ENCODE data around the gene WDR27.

Gene WDR27

GRCh38 chr6:169701954-169702839 lies at the start of gene WDR27, which contains the start of gene C6orf120:
WDR27 (minus strand) TSS chr6:169702029; CDS start chr6:169689005, 13,024 bp downstream.
C6orf120 (plus strand) TSS chr6:169702126; CDS start chr6:169702460, 334 bp downstream.
- peak; percentile 91 to 98 for DNase-seq (ENCODE audit: low read depth in 1 of 2, low spot score in 1 of 2)

GRCh38 chr6:169746556-169746955 lies 44.7 kb upstream of the WDR27 start:
- DNase-seq (ENCODE audit: low read depth in 1 of 2, low spot score in 1 of 2), result no peak

GRCh38 chr6:169745405-169745804 lies 43.6 kb upstream of the WDR27 start:
- DNase-seq (ENCODE audit: low read depth in 1 of 2, low spot score in 1 of 2), result no peak

- no peak for DNase-seq (ENCODE audit: low read depth in 1 of 2, low spot score in 1 of 2)
Observed at GRCh38 chr6:169741344-169741743, 39.5 kb upstream of the WDR27 start.

GRCh38 chr6:169738976-169739529 lies 37.2 kb upstream of the WDR27 start:
- no peak for DNase-seq (ENCODE audit: low read depth in 1 of 2, low spot score in 1 of 2)

- DNase-seq (ENCODE audit: low read depth in 1 of 2, low spot score in 1 of 2), result no peak
Observed at GRCh38 chr6:169738204-169738975, 36.6 kb upstream of the WDR27 start.

GRCh38 chr6:169729961-169730360 lies 28.1 kb upstream of the WDR27 start:
- no peak for DNase-seq (ENCODE audit: low read depth in 1 of 2, low spot score in 1 of 2)

GRCh38 chr6:169726963-169727362 lies 25.1 kb upstream of the WDR27 start:
- no peak for DNase-seq (ENCODE audit: low read depth in 1 of 2, low spot score in 1 of 2)

GRCh38 chr6:169726049-169726400 lies 24.2 kb upstream of the WDR27 start:
- no peak for DNase-seq (ENCODE audit: low read depth in 1 of 2, low spot score in 1 of 2)

GRCh38 chr6:169725125-169726048 lies 23.6 kb upstream of the WDR27 start:
- no peak for DNase-seq (ENCODE audit: low read depth in 1 of 2, low spot score in 1 of 2)

- peak; percentile 40 to 74 for DNase-seq (ENCODE audit: low read depth in 1 of 2, low spot score in 1 of 2)
Observed at GRCh38 chr6:169724494-169725124, 22.8 kb upstream of the WDR27 start, which contains the start of gene PHF10. PHF10 (minus strand) TSS chr6:169724500; CDS start chr6:169723931, 569 bp downstream.

- peak; percentile 10 to 33 for DNase-seq (ENCODE audit: low read depth in 1 of 2, low spot score in 1 of 2)
Observed at GRCh38 chr6:169723991-169724493, 22.2 kb upstream of the WDR27 start.

- peak; percentile 34 to 54 for DNase-seq (ENCODE audit: low read depth in 1 of 2, low spot score in 1 of 2)
Observed at GRCh38 chr6:169723200-169723909, 21.5 kb upstream of the WDR27 start.

- no peak for DNase-seq (ENCODE audit: low read depth in 1 of 2, low spot score in 1 of 2)
Observed at GRCh38 chr6:169722362-169723199, 20.8 kb upstream of the WDR27 start.

- no peak for DNase-seq (ENCODE audit: low read depth in 1 of 2, low spot score in 1 of 2)
Observed at GRCh38 chr6:169720207-169720855, 18.5 kb upstream of the WDR27 start.

- DNase-seq (ENCODE audit: low read depth in 1 of 2, low spot score in 1 of 2), result no peak
Observed at GRCh38 chr6:169719117-169719516, 17.3 kb upstream of the WDR27 start.

- no peak for DNase-seq (ENCODE audit: low read depth in 1 of 2, low spot score in 1 of 2)
Observed at GRCh38 chr6:169714595-169714994, 12.8 kb upstream of the WDR27 start.

GRCh38 chr6:169714178-169714577 lies 12.3 kb upstream of the WDR27 start:
- no peak for DNase-seq (ENCODE audit: low read depth in 1 of 2, low spot score in 1 of 2)
